Limb (tissue), 2 donors: ENCODE measurements around the gene UBAC1.
"Not testable (repeated sequence)": the region's sequence is repeated elsewhere in the genome, so short reads cannot be mapped to it uniquely, and the experiment has no call there.

Experiments used
- DNase-seq, 2 donors: peaks; one replicate each; pipeline ENCODE4 v3.0.0-alpha.2; 2016; ENCODE audit errors: extremely low spot score in 2 of 2

UBAC1 gene

GRCh38 chr9:135902655-135903357 is 58.4 kb downstream of the UBAC1 start:
- no peak for DNase-seq

- DNase-seq = no peak
These were observed 59.3 kb downstream of the UBAC1 start for GRCh38 chr9:135901826-135902225.

GRCh38 chr9:135901031-135901758 is 60.0 kb downstream of the UBAC1 start:
- no peak for DNase-seq

- DNase-seq = peak in 1 of 2 donors; percentile 45
These were observed 62.4 kb downstream of the UBAC1 start for GRCh38 chr9:135898634-135899407.

DNA sequence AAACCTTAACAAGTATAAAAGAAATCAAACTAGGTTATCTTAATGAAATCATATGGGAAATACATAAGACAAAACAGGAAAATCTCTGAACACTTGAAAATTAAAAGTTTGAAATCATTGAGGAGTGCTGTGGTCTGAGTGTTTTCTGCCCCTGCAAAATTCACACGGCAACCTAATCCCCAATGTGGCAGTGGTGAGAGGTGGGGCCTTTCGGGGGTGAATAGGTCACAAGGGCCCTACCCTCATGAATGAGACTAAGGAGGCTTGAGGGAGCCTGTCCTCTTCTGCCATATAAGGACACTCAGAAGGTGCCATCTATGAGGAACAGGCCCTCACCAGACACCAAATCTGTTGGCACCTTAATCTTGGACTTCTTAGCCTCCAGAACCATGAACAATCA is 64.5 kb downstream of the UBAC1 start:
- no peak for DNase-seq

GRCh38 chr9:135896205-135896604 is 65.0 kb downstream of the UBAC1 start:
- no peak for DNase-seq

DNA sequence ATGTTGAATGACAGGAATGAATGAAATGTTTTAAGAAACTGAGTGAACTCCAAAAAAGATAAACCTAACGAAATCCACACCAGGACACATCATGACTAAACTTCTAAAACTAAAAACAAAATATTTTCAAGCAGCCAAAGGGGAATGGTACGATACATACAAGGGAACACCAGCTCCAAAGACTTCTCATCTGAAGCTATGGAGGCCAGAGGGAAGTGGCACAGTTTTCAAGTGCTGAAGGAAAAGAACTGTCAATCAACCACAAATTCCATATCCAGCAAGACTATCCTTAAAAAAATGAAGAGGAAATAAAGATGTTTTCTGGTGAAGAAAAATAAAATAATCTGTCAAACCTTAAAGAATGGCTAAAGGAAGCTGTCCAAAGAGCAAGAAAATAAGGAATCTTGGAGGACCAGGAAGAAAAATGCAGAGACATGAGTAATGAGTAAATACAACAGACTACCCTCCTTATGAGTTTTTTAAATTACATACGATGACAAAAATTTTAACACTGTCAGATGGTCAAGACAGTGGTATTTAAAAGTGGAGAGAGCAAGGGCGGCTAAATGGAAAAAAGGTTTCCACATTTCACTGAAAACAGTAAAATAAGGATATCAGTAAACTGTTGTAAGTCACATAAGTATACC is 65.8 kb downstream of the UBAC1 start:
- DNase-seq = no peak

DNA sequence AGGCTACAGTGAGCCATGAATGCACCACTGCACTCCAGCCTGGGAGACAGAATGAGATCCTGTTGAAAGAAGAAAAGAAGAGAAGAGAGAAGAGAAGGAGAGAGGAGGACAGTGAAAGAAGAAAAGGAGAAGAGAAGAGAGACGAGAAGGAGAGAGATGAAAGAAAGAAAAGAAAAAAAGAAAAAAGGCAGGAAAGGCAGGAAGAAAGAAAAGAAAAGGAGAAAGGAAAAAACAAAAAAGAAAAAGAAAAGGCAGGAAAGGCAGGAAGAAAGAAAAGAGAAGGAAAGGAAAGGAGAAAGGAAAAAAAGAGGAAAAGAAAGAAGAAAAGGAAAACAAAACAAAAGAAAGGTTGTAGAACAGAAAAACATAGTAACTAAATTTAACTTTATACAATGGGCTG is 68.1 kb downstream of the UBAC1 start:
- no peak for DNase-seq

GRCh38 chr9:135892327-135892726 is 68.8 kb downstream of the UBAC1 start:
- DNase-seq = not testable (repeated sequence)

DNA sequence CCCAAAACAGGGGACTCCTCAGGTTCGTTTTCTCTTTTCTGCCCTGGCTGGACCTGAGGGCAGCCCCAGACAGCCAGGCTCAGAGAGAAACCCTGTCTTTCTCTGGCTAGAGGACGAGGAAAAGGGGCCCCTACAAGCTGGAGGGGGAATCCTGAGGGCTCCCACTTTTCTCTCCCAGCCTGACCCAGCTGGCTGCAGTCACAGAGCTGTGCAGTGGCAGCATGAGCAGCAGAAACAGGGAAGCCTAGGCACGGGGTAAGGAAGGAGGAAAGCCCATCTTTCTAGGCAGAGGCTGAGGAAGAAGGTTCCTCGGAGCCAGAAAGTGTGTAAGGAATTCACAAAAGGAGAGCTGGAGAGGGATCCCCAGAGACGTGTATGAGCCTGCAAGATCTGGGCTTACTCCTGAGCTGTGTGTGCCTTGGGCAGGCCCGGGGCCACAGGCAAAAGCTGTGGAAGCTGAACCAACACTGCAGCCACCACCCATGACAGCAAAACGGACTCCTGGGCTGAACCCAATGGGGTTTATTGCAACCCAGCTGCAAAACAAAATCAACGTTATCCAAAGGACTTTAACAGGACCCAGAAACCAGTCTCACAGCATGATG is 70.0 kb downstream of the UBAC1 start:
- DNase-seq = no peak

- no peak for DNase-seq
These were observed 70.8 kb downstream of the UBAC1 start for GRCh38 chr9:135890190-135891026.

DNA sequence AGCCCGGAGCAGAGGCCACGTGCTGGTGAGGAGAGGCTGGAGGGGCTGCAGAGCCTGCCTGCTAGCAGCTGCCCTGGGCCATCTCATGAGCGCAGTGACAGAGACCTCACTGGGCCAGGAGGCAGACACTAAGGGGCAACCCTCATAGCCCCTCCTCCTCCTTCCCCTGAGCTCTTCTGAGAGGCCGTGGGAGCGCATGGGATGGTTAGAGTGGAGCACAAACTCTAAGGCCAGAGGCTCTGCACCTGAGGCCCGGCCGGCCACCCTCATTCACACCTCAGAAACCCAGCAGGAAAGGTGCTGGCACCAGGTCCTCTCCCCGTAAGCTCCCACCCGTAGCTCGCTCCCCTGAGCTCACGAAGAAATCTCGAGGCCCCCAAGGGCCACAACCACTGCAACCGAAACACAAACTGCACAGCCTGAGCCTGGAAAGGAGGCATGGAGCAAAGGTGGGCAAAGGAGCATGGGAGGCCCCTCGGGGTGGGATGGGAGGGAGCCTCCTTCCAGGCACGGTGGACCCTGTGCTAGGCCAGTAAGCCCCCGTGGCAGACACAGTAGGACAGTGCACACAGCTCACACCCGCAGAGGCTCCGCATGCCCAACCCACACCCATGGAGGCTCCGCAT is 71.5 kb downstream of the UBAC1 start:
- no peak for DNase-seq

GRCh38 chr9:135888766-135889394 is 72.3 kb downstream of the UBAC1 start:
- no peak for DNase-seq

- DNase-seq = no peak
These were observed 72.9 kb downstream of the UBAC1 start for GRCh38 chr9:135888126-135888765.

GRCh38 chr9:135887585-135888050 is 73.6 kb downstream of the UBAC1 start:
- DNase-seq = no peak

DNA sequence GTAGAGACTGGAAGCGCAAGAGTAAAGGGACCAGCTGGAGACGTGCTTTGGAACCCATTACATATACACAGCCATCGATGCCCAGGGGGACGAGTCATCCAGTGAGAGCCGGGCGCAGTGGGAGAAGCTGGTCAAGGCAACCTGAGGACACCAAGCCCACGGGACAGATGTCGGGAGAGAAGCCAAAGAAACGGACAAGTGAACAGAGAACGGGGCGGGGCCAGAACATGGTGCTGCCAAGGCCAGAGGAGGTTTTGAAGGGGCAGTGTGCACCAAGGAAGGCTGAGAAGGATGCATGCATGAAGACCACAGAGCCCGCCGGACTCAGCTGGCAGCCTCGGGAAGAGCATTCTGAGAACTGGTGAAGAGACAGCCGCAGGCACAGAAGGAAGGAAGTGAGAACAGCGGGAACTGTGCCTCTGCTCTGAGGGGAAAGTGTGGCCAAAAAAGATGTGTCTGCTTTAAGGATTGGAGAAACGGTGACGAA is 74.1 kb downstream of the UBAC1 start:
- DNase-seq = no peak

- no peak for DNase-seq
These were observed 74.8 kb downstream of the UBAC1 start for GRCh38 chr9:135886147-135886981.
